GM18951 (cell line): ENCODE measurements around the gene CACNA1B.

Experiments
- POLR2A ChIP-seq: IDR thresholded peaks from 4 replicates; pipeline ENCODE4 v1.6.1; 2011; ENCODE audit warnings: mild to moderate bottlenecking; ENCODE audit not compliant: insufficient read length, insufficient read depth; ENCODE audit errors: extremely low read depth
- in situ Hi-C: fragments of 300-500 bp; cut with MboI; formaldehyde crosslinking; loops from one replicate; pipeline ENCODE4 v1.12.0; 2022; ENCODE audit warnings: low sequenced_read_pairs, mixed read lengths, inconsistent platforms; ENCODE audit not compliant: unreplicated experiment

CACNA1B gene

GRCh38 chr9:138050472-138051330 is 173.1 kb downstream of the CACNA1B start:
- in situ Hi-C loops: no loop called here

GRCh38 chr9:138051586-138052321 is 174.2 kb downstream of the CACNA1B start:
- TF ChIP-seq POLR2A: no peak

More at GRCh38 chr9:138050472-138051330, 173.1 kb downstream of the CACNA1B start:
- no peak for TF ChIP-seq POLR2A

GRCh38 chr9:138052322-138052615 is 174.7 kb downstream of the CACNA1B start:
- in situ Hi-C loops: no loop called here

More at GRCh38 chr9:138051586-138052321, 174.2 kb downstream of the CACNA1B start:
- in situ Hi-C loops: no loop called here

GRCh38 chr9:138052635-138053320 is 175.2 kb downstream of the CACNA1B start:
- TF ChIP-seq POLR2A: no peak
- in situ Hi-C loops: no loop called here

More at GRCh38 chr9:138052322-138052615, 174.7 kb downstream of the CACNA1B start:
- TF ChIP-seq POLR2A: no peak

GRCh38 chr9:138053321-138053868 is 175.8 kb downstream of the CACNA1B start:
- TF ChIP-seq POLR2A: no peak
- in situ Hi-C loops: no loop called here

- no peak for TF ChIP-seq POLR2A
Observed at GRCh38 chr9:138053996-138054752, 176.6 kb downstream of the CACNA1B start.

GRCh38 chr9:138057726-138058125 is 180.1 kb downstream of the CACNA1B start:
- in situ Hi-C loops: no loop called here
- TF ChIP-seq POLR2A: no peak

More at GRCh38 chr9:138053996-138054752, 176.6 kb downstream of the CACNA1B start:
- in situ Hi-C loops: no loop called here

- TF ChIP-seq POLR2A: no peak
- in situ Hi-C loops: no loop called here
Observed at GRCh38 chr9:138058181-138058580, 180.6 kb downstream of the CACNA1B start.

GRCh38 chr9:138059196-138059595 is 181.6 kb downstream of the CACNA1B start:
- no peak for TF ChIP-seq POLR2A
- in situ Hi-C loops: no loop called here

- in situ Hi-C loops: no loop called here
- no peak for TF ChIP-seq POLR2A
Observed at GRCh38 chr9:138060365-138060764, 182.8 kb downstream of the CACNA1B start.

GRCh38 chr9:138060881-138061280 is 183.3 kb downstream of the CACNA1B start:
- in situ Hi-C loops: no loop called here
- no peak for TF ChIP-seq POLR2A

GRCh38 chr9:138061631-138062030 is 184.0 kb downstream of the CACNA1B start:
- in situ Hi-C loops: no loop called here
- TF ChIP-seq POLR2A: no peak
